ENCODE data around the gene SLC2A8.

The SLC2A8 gene

DNA sequence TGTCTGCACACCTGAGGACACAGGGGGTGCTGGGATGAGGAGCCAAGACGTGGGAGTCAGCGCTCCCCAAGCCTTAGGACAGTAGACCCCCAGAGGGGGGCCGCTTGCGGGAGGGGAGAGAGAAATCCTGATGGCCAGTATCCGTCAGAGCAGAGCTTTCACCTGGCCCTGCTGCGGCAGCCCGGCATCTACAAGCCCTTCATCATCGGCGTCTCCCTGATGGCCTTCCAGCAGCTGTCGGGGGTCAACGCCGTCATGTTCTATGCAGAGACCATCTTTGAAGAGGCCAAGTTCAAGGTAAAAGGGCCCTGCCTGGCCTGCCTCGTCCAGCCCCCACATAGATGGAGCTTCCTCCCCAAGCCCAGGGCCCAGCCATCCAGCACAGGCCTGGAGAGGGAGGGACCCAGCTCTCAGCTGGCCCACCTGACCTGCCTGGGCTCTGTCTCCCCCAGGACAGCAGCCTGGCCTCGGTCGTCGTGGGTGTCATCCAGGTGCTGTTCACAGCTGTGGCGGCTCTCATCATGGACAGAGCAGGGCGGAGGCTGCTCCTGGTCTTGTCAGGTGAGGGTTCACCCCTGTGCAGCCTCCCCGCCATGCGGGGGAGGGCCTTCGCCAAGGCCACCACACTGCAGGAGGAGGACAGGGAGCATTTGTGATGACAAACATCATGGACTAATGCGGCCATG, 6.7 kb downstream of the SLC2A8 start:
- no peak for DNase-seq

DNA sequence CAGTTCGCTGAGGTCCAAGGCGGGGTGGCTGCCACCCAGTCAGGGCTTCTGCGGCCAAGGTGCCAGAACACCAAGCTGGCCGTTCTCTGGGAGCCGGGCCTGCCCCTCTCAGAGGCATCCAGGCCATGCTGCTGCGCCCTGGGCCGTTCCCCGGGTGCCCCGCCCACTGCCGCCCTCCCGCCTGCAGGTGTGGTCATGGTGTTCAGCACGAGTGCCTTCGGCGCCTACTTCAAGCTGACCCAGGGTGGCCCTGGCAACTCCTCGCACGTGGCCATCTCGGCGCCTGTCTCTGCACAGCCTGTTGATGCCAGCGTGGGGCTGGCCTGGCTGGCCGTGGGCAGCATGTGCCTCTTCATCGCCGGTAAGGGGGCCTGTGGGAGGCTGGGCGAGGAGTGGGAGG, 7.7 kb downstream of the SLC2A8 start:
- DNase-seq = no peak

DNA sequence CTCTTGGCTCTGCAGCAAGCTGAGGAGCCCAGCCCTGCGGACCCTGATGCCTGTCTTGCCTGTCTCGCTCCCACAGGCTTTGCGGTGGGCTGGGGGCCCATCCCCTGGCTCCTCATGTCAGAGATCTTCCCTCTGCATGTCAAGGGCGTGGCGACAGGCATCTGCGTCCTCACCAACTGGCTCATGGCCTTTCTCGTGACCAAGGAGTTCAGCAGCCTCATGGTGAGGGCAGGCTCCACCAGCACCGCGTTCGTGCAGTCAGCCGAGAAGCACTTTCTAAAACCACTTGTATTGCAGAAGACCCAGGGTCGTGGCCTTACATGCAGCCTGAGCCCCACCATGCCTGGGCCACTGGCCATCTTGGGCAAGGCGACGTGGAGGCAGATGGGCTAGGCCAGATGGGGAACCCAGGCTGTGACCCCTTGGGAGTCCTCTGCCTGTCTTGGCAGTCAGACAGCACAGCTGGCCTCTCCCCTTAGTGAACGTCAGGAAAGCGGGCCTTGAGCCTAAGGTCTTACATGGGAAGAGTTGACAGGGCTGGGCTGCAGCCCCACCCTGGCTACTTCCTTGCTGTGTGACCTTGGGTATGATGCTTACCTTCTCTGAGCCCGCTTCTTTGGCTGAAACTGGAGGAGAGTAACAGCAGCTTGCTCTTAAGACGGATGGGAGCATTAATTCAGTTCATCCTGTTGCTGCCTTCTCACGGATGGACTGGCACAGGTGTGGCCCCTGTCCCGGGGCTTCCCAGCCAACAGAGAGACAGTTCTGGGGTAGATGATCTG, 8.6 kb downstream of the SLC2A8 start:
- peak; percentile 56 for DNase-seq

DNA sequence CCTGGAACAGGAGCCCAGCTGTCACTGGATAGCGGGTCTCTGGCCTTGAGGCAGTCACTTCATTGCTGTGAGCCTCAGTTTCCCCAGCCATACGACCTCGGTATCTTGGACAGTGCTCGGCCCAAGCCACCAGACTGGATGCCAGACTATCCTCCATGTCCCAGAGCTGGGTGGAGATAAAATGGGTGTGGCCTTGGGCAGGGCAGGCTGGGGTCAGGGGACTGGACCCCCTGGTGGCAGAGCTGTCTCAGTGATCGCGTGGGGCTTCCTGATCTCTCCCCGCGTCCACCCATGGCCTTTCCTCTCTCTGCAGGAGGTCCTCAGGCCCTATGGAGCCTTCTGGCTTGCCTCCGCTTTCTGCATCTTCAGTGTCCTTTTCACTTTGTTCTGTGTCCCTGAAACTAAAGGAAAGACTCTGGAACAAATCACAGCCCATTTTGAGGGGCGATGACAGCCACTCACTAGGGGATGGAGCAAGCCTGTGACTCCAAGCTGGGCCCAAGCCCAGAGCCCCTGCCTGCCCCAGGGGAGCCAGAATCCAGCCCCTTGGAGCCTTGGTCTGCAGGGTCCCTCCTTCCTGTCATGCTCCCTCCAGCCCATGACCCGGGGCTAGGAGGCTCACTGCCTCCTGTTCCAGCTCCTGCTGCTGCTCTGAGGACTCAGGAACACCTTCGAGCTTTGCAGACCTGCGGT, 10.0 kb downstream of the SLC2A8 start:
- no peak for DNase-seq

DNA sequence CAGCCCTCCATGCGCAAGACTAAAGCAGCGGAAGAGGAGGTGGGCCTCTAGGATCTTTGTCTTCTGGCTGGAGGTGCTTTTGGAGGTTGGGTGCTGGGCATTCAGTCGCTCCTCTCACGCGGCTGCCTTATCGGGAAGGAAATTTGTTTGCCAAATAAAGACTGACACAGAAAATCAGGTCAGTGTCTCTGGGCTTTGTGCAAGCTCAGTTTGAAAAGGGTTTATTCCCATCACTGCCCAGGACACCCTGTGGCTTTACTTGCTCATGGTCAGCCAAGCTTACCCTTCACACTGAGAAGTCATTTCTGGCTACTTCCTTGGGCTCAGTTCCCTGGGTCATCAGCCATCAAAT, 10.5 kb downstream of the SLC2A8 start:
- DNase-seq = no peak

DNA sequence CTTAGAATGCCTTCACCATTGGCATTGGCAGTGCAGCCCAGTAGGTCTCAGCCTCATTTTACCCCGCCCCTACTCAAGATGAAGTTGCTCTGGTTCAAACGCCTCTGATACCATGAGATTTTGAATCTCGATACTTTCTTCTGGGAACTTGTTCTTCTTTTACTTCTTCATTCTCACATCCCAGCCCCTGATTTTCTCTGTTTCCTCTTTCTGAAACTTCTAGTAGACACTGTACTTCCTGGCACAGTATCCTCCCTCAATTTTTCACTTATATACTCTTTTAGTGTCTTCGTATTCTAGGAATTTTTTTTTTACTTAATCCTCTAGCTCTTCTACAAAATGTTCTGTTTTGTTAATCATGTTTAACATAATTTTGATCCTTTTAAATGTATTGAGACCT, 14.2 kb downstream of the SLC2A8 start:
- no peak for DNase-seq

DNA sequence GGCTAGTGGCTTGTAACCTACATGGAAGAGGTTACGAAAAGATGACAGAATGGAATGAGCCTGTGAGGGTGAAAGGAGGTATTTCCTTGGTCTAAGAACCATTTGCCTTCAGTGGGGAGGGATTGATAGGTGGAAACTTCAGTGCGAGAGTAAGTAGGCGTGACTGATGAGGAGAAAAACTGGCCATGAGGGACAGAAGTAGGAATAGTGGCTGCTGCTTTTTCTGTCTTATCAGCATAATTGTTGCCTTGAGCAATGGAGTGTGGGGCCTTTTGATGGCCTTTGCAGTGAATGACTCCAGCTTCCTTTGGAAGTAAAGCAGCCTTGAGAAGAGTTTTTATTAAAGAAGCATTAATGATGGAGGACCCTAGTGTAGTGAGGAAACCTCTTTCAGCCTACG, 18.2 kb downstream of the SLC2A8 start:
- DNase-seq = no peak

DNA sequence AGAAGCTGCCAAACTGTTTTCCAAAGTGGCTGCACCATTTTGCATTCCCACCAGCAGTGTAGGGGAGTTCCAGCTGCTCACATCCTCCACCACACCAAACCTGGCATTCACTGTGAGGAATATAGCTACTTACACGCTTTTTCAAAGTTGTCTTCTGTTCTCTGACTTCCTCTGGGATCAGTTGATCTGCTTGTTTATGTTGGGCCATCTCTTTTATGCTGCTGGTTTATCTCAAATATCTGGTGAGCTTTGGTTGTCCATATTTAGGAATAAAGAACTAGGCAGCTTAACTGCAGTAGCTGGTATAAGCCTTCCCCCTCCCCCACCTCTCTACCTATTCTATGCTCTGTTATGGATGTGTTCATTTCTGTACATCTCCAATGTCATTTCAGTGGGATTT, 18.7 kb downstream of the SLC2A8 start:
- DNase-seq = no peak

DNA sequence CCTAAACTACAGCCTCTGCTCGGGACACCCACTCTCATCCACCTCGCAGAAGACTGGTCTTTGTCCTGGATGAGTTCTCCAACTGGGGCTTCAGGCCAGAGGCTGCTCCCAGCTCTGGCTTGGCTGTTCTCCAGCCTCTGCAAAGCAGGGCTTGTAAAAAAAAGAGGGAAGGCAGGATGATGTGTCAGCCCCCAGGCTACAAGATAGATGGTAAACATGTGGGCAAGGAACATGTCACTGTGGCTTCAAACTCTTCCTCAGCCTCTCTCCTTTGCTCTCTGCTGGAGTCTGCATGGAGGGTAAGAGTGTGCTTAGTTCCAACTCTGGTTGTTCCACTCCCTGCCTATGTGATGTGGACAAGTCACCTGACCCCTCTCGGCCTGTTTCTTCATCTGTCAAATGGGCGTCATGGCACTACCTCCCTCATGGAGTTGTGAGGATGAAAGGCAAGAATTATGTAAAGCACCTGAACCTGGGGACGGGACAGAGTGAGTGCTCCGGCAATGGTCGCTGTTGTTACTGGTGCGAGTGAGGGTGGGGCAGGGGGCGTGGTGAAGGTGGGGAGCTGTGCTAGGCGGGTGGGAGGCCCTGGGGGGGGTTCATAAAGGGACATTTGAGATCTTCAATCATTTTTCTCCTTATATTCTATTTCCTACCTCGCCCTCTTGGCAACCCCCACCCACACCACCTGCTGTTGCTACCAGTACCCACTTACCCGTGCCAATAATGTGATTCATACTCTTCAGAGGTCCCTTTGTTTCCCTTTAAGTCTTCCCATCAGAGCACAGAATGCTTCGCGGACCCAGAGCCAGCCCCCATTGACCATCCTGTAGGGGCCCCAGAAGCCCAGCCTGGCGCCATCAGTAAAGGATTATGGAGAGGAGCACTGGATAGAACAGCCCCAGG, 20.4 kb downstream of the SLC2A8 start:
- no peak for DNase-seq

DNA sequence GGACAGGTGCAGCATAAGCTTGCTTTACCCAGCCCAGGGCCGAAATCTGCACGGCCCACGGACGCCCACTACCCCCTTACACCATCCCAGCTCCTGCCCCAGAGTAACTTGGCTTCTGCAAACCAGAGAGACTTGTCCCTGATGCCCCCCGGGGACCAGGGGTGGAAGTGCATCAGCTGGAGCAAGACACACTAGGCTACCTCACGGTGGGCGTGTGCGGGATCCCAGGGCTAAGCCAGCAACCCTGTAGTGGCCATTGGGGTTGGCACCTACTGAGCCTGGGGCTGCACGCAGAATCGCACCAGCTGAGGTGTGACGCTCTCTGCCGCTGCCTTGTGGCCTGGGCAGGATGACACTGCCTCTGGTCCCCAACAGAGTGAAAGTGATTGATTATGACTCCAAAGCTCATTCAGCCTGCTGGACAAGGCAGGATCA, 21.1 kb downstream of the SLC2A8 start:
- DNase-seq = no peak

DNA sequence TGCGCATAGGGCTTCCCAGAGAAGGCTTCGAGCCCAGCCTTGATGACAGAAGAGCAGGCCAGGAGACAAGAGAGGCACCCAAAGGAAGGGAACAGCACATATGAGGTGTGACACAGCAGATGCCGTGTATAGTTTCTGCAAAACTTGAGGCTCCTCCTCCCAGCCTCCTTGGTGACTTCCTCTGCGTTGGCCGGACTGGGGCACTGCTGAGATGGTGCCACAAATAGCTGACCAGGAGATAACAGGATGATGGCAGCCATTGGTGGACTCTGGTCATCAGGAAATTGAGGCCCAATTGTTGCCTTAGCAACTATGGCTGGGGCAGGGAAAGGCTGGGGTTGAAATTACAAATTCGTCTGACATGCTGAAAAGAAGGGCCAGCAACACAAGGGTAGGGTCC, 22.4 kb downstream of the SLC2A8 start:
- DNase-seq = no peak

DNA sequence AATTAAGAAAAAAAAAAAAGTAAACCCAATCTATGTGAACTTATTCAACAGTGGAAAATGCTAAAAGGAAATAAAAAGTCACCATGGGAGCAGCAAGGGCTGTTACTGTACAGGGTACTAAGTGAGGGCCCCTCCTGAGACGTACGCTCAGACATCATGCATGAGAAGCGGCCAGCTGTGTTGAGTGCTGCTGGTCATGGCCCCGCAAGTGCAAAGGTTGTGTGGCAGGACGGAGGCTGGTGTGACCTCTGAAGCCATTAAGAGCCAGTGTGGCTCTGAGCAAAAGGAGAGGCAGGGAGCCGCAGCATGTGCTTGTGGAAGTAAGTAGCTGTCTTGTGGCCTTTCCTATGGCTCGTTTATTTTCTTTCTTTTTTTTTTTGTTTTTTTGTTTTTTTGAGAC, 24.1 kb downstream of the SLC2A8 start:
- no peak for DNase-seq

DNA sequence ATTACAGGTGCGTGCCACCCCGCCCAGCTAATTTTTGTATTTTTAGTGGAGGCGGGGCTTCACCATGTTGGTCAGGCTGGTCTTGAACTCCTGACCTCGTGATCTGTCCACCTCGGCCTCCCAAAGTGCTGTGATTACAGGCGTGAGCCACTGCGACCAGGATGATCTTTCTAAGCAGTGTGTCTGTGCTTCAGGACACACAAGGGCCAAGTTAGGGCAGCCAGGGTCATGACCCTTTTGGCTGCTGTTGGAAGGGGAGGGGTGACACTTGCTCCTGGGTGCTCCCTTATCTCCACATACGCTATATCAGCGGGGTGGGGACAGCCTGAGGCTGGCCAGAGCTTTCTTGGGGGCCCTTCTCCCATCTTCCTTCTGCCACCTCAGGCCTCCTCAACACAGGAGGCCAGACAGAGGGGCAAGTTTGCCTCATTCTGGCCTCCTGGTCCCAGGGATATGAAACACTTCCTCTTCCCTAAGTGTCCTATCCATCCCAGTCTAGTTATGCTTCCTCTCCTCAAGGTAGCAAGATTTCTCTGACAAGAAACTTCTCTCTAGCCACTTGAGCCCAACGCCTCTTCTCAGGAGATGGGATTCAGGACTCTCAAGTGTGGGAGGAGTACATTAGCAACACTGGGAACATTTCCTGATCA, 25.3 kb downstream of the SLC2A8 start:
- no peak for DNase-seq

DNA sequence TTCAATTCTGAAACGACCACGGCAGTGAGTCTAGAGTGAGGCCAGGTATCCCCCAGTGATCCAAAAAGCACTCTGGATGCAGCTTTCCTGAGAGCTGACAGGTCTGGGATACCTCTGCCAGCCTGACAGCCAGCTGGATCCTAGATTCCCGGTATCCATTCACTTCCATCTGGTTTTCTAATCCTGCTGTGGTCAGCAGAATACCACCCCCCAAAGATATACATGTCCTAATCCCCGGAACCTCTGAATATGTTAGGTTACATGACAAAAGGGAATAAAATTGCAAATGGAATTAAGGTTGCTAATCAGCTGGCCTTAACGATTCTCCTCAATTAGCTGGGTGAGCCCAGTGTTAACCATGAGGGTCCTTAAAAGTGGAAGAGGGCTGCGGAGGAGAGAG, 25.8 kb downstream of the SLC2A8 start:
- no peak for DNase-seq

DNA sequence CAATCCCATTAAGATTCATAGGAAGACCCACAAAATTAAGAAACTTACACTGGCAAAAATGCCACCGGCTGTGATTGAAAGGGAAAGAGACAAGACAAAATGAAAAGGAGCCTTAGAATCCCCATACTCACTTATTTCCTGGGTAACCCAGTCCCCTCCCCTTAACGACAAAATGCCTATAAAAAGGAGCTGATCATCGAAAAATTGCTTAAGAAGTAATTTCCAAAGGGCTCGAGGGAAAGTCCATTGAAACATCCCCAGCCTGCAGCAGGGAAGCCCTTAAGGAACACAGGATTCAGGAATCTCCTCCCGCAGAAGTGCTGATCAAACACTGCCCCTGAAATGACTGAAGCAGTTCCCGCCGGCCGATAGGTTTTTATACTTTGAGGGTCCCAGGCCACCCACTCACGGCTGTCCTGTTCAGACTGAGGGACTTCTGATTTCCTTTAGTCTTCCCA, 26.5 kb downstream of the SLC2A8 start:
- peak; percentile 39 for DNase-seq

DNA sequence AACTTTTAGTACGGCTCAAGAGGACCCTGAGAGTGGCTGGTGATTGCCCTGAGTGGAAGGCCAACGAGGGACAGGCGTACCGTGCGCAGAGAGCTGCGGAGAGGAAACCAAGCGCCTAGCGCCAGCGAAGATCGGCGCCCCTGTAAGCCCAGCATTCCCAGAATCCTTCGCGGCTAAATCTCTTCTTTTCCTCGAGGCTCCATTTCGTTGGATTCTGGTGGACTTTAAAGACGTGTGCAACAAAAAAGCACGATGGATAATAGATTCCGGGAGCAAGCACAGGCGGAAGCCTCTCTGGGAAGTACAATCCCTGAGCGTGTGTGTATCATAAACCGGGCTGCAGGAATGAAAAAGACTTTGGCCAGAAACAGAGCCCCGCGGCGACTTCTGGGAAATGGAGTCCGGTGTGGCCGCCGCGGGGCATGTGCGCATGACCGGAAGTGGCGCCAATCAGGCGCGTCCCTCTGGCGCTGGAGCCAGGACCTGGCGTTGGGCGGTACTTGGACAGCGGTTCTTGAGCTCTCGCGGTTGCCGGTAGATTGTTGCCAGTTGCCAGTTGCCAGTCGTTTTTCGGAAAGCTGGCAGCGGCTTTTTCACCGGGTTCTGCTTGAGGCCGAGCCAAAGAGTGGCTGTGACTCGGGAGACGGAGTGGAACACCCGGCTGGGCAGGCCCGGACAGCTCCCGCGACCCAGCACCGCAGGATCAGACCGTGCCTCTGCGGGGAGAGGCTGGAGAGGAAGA, 27.1 kb downstream of the SLC2A8 start, which contains the start of gene ZNF79:
ZNF79 (plus strand) TSS at position 449 of the 742 bp plus-strand sequence. CDS start 406 bp downstream, outside the sequence.
- peak; percentile 88 for DNase-seq

DNA sequence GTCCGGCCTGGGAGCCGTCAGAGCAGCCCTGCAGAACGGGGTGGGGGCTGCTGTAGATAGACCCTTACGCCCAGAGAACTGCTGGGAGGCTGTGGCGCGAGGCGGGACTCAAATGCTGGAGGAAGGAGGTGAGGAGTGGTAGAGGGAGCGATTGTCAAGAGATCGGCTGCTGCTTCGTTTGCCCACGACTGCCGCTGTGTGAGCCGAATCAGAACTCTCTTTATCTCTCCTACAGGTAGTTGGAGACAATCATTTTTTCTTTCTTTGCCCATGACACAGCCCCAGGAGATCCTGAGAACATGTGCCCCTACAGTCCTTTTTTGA, 27.7 kb downstream of the SLC2A8 start:
- no peak for DNase-seq

DNA sequence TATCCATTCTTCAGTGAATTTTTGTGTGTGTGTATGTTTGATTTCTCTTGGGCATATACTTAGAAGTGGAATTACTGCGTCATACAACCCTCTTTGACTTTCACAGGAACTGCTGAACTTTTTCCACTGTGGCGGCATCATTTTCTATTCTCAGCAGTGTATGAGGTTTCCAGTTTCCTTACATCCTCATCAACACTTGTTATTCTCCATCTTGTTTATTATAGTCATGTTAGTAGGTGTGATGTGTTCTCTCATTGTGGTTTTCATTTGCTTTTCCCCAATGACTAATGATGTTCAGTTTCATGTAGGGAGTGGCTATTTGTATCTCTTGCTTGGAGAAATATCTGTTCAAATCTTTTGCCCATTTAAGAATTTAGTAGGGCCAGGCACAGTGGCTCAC, 29.8 kb downstream of the SLC2A8 start:
- DNase-seq = no peak

DNA sequence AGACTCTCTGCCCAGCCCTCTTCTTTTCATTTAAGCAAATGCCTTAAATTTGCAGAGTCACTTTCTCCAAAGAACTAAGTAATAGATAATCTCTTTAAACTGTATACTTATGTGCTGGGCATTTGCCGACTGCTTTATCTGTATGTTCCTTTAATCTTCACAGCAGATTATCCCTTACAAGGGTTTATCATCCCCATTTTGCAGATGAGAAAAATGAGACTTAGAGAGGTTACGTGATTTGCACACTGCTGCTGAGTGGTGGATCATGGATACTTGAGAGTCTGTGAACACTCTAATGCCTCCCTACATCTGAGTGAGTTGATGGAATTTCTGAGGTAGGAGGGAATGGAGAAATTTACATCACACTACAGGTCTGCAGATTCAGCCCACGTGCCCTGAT, 31.4 kb downstream of the SLC2A8 start:
- DNase-seq = no peak

DNA sequence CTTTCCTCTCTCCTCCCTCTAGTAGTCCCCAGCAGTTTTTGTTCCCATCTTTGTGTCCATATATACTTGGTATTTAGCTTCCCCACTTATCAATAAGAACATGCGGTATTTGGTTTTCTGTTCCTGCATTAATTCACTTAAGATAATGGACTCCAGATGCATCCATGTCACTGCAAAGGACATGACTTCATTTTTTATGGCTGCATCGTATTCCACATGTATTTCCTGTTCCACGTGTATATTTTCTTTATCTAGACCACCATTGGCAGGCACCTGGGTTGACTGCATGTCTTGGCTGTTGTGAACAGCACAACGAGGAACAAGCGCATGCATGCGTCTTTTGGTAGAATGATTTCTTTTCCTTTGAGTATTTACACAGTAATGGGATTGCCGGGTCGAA, 33.4 kb downstream of the SLC2A8 start:
- DNase-seq = no peak

DNA sequence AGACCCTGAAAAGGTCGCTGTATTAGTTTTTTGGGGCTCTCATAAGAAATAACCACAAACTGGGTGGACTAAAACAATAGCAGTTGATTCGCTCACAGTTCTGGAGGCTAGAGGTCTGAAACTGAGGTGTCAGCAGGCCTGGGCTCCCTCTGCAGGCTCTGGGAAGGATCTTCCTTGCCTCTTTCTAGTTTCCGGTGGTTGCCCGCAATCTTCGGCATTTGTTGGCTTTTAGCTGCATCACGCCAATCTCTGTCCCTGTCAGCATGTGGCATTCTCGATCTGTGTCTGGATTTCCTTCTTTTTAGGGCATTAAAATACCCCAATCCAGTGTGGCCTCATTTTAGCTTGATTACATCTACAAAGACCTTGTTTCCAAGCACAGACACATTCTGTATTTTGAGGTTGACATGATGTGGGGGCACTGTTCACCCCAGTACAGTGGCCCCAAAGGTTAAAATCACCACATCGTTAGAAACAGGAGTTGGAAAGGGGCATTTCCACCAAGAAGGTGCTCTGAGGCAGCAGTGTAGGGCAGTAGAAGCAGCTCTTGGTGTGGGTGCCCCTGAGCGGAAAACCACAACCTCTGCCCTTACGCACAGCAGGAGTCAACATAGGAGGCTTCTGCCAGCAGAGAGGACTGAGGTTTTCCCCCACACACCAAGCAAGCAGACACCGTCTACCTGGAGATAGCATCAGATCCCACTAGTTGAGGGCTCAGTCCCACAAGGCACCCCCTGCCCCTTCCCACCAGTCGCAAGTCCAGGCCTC, 40.7 kb downstream of the SLC2A8 start:
- no peak for DNase-seq

All from DMS 273 treated with DMSO at 0.1 percent for 48 hours (cell line).